OCI-M2 (cell line): Measurements from ENCODE around the gene RAPGEF2.
A peak's percentile ranks its signal among the peaks of the same experiment; 100 is the strongest.

Experiments used
- DNase-seq: peaks from one replicate; lab custom pipeline; 2025; ENCODE audit not compliant: unreplicated experiment; lab: John Stamatoyannopoulos, UW

RAPGEF2 gene

DNA sequence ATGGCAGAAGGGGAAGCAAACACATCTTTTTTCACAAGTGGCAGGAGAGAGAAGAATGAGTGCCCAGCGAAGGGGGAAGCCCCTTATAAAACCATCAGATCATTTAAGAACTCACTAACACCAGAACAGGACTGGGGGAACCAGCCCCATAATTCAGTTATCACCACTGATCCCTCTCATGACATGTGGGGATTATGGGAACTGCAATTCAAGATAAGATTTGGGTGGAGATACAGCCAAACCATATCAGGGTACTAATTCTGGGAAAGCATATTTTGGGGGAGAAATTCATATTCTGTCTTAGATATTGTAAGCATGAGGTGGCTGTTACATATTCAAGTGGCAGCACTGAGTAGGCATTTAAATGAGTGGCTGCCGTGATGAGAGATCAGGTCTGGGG is 87.8 kb downstream of the RAPGEF2 start:
- no peak for DNase-seq

DNA sequence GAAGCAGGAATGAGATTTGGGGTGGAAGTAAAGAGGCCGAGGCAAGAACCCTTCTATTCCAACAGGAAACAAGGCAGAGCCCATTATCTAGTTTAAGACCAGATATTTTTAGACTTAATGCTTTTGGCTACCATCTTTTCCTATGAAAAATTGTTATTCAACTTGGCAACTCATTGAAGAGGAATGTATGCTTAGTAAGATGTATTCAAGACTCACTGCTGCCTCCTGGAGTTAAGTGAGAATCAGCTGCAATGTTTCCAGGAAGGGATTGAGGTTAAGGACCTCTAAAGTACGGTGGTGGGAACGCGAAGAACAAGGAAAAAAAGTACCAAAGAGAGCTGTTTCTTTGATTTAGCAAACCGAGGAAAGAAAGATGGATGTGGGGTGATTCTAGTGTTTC is 89.1 kb downstream of the RAPGEF2 start:
- DNase-seq = no peak

DNA sequence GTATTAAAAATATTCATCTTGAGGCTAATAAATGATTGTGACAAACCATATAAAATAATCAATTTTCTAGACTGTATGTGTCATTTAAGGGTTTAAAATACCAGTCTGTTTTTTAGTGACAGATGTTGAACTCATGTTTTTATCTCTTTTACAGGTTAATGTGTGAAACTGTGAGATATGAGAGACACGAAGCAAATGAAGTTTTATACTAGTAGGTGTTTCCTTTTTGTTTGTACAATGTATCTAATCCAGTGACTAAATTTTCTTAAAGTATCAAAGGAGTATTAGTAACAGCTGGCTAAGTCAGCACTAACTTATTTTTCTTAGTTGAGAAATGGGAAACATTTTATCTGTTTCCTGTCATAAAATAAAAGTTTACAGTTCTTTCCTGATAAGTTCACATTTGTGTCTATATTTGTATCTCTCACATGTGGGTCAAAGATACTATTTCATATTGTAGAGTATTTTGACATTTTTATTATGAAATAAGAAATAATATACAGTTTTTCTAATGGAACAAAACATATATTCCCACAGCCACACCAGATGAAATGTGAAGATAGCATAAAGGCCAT is 90.3 kb downstream of the RAPGEF2 start:
- no peak for DNase-seq

DNA sequence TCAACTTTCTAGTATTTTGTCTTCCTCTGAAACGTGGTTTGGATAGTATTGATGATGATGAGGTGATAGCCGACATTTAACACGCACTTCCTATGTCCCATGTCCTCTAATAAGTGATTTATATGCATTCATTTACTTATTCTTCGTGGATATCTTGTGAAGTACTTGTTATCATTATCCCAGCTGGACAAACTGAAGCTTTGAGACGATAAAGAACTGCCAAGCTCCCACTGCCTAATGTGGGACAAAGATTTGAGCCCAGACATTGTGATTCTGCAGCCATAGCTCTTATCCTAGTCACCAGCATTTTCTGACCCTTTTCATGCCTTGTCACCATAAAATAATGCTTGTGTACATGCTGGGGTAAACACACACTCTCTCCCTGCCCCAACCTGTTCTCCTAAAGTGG is 92.5 kb downstream of the RAPGEF2 start:
- peak; percentile 25 for DNase-seq

DNA sequence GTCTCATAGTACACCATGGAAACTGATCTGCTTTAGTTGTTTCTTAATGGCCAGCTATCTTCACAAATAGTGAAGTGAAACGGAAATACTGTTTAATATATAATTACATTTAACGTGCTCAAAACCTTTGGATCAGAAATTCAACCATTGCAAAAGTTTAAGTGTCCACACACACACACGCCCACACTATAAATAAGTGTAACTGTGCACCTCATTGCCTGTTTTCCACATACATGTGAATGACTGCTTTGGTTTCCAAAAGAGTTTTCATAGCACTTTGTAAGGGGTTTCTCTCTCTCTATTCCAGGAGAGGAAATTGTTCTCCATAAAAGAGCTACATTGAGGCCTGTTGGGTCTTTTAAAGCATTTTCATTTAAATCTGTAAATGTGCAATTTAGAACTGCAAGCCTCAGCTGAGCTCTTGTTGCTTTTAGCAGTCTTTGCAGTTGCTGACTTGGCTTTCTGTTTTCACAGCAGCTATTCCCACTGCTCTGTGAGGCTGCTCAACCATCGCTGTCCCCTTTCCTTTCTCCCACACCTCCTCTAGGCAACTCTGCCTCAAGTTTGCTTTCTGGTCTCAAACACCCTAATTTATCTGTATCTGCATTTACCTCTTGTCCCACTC is 94.5 kb downstream of the RAPGEF2 start:
- DNase-seq = no peak

DNA sequence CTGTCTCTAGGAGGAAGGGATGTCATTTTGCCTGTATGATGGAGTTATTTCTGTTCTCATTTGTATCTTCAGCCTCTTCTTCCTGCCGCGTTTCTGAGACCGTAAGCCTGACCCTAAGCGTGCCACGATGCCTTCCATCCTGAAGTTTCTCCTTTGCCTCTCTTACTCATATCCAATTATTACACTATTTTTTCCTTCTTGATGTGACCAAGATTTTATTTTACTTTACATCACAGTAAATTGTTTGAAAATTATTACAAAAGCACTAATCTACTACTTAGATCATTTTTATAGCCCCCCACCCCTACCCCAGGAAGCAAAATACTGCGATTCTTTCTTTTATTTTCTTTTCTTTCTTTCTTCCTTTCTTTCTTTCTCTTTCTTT is 95.0 kb downstream of the RAPGEF2 start:
- DNase-seq = no peak

DNA sequence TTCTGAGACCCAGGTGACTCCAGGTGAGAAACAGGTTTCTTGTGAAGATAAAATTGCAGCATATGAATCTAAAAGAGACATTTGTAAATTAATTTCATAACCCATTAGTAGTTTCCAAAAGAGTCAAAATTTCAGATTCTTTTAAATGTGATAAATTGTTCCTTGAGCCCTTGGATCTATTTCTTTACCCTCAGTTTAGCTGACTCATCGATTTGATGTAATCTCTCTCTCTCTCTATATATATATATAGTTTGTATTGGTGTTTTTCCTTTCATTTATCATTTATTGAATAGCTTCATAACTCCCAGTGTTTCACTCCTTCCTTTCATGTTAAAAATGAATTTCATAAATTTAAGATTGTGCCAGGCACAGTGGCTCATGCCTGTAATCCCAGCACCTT is 96.9 kb downstream of the RAPGEF2 start:
- no peak for DNase-seq

DNA sequence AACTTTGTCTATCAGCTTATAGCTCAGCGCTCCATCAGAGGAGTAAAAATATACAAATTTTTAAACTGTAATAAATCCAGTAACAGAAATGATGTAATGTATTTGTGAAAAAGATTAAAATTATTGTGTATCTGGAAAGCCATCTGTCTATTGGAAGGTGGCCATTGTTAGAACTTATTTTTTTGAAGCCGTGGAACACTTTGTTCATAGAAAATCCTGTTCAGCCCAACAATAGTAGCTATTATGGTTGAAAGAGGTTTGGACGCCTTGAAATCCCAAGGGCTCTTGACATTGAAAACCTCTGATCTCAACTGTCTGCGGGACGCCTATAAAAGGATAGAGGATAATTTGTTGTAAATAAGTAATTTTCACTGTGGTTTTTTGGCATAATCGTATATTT is 98.3 kb downstream of the RAPGEF2 start:
- DNase-seq = no peak

DNA sequence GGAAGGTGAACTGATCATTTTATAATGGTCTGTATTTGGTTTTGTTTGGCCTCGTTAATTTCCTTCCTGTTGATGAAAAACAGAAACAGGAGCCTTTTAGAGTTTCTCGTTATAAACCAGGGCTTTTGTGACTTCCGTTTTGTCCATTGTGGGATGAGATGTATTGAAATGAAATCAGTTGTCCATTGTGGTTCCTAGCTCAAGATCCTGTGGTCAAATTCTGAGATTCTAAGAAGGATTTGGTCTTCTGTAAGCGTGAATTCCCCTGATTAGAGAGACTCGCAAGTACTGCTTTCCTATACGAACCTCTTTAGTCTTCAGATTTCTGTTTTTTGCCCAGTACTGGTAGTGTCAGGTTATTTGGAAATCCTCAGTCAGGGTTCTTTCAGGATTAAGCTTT is 101.7 kb downstream of the RAPGEF2 start:
- no peak for DNase-seq

DNA sequence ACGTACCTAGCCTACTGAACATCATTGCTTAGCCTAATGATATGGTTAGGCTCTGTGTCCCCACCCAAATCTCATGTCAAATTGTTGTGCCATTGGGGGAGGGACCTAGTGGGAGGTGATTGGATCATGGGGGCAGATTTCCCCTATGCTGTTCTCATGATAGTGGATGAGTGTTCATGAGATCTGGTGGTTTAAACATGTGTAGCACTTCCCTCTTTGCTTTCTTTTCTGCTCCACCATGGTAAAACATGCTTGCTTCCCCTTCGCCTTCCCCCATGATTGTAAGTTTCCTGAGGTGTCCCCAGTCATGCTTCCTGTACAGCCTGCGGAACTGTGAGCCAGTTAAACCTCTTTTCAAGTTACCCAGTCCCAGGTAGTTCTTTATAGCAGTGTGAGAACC is 102.6 kb downstream of the RAPGEF2 start:
- DNase-seq = no peak

DNA sequence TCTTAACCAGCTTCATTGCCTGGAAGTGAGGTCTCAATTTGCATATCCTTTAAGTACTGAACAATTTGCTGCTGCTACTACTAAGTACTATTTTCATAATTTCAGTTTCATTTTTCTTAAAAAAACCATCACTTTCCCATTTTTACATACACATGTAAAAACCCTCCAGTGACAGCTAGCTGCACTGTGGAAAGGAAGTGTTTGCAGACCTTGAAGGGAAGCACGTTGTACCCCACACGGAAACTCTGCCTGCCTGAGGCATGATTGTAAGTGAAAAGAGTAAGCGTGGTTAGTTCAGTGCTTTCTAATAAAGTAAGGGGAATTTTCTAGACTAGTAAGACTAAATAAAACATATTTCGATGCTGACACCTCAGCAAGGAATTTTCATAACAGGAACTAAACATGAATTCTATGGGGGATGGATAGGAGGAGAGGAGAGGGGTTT is 103.6 kb downstream of the RAPGEF2 start:
- no peak for DNase-seq

DNA sequence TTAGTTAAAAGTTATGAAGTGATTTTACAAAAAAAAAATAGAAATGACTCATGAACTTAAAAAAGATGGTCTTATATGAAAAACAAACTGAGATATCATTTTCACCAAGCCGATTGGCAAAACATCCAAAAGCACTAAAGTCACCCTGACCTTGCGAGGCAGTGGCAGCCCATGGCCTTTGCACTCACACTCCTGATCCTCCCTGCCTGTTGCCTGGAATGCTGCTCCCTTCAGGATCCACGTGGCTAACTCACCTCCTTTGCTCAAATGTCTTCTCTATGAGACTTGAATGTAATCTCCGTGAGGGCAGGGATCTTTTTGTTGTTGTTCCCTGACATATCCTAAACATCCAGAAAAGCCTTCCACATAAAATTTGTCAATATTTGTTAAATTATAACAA is 106.4 kb downstream of the RAPGEF2 start:
- DNase-seq = no peak

DNA sequence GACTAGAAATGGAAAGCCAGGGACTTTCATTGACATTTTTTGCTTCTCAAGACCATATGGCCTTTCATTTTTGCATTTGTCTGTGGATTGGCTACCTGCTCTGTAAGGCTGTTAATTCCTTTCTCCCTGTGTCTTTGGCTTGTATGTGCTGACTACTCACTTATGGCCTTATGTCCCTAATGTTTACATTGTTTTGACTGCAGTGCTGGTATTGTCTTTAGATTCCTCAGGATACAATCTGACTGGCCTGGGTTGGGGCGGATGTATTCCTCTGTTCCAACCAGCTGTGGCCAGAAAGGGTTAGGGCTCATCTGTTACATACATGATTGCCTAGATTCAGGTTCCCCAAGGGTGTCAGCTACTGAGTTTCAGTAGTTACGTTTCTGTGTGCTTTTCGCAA is 108.1 kb downstream of the RAPGEF2 start:
- DNase-seq = no peak

DNA sequence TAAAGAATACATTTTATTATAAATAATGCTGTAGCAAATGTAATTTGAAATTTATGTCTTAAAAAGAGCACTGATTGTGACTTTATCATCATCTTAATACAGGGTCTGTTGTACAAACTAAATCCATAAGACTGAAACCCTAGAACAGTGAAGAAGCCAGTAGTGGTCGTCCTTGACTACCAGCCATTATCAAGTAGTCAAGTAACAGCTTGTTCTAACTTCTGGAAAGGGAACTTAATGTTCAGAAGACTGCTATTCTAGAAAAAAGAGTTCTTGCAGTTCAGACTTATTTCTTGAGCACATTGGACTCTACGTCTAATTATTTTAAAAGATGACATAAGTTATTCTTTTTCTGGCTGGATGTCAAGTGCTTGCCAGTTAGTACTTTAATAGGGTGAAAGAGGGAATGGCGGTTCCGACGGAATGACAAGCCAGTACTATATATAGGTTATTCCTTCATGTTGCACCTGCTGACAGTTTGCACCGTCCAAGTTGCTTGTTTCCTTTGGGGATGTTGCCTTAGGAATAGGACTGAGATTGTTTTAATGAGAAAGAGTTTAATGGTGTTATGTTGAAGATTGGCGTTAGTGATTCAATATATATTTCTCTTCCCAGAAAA is 109.9 kb downstream of the RAPGEF2 start:
- no peak for DNase-seq

DNA sequence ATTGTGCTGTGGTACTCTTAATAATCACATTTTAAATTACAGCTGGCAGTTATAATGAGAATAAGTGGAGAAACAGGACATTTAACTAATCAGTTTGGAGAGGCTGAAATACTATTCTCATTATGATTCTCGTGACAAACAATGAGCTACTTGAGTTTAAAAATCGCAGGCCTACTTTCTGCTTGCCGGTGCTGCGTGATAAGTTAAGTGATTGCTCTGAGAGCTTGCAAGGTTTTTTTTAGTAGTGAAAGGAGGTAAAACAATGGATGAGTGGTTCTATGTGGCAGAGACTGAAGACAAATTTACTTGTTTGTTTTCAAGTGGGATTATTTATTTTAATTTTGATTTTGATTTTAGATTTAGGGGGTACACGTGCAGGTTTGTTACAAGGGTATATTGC is 114.0 kb downstream of the RAPGEF2 start:
- no peak for DNase-seq

DNA sequence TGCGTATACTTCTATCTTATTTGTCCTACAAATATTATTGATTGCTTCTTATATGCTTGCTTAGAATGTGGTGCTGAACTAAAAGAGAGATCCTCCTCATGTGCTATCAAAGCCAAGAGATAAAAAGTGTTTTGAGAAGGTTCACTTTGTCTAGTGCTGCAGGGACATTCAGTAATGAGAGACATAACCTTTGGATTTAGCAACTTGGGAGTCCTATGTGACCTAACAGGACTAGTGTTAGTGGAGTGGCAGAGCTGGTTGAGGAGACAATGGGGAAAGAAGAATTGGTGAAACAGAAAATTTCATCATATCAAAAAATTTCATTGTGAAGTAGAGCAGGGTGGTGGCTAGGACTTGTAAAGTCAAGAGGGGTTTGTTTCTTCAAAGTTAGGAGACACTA is 117.0 kb downstream of the RAPGEF2 start:
- DNase-seq = no peak

DNA sequence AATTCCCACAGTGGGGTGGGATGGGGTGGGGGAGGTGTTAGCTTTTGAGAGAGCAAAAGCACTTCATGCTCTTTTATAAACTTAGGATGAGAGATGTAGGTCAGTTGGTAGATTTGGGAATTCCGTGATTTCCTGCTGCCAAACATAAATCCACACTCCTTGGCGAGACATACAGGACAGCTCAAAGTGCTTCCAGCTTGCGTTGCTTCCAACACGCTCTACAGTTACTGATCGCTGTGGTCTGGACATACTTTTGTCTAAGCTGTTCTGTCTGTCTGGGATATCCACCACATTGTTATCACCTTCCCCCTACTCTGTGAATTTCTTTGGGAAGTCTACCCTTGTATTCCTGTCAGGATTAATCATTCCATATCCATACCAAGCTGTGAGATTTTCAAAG is 117.5 kb downstream of the RAPGEF2 start:
- DNase-seq = no peak

DNA sequence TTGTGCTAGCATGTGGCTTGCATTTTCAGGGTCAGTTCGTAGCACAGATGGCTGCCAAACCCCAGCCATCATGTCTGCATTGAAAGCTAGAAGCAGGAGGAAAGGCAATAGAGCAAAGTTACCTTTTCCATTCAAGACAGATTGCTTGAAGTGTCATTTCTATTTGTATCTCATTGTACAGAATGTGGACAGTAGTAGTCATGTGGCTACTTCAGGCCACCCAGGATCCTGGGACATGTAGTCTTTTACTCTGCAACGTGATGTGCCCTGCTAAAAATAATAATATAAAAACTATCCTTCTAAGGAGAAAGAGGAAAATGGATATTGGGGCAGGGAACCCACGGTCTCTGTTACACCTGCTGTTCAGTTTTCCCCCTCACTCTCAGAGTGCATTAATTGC is 118.4 kb downstream of the RAPGEF2 start:
- DNase-seq = no peak

DNA sequence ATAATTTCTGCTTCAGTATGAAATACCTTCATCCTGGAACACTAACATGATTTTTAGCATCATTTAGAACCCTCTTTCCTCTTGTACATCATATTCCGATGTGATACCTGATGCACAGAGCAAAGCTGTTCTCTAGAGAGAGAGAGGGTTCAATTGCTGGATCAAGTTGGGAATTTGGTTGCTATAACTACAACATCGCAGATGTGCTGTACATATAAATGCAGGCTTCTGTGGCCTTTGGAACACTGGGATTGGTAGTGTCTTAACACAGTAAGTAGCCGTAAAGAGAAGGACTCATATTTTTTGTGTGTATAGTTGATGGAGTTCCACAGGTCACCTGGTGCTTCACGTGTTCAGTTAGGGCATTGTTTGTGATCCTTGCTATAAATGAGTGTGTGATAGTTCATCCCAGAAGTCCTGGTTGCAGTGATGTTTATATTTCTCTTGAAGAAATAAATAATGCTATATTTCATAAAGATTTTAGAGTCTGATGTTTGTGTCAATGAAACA is 119.2 kb downstream of the RAPGEF2 start:
- no peak for DNase-seq

DNA sequence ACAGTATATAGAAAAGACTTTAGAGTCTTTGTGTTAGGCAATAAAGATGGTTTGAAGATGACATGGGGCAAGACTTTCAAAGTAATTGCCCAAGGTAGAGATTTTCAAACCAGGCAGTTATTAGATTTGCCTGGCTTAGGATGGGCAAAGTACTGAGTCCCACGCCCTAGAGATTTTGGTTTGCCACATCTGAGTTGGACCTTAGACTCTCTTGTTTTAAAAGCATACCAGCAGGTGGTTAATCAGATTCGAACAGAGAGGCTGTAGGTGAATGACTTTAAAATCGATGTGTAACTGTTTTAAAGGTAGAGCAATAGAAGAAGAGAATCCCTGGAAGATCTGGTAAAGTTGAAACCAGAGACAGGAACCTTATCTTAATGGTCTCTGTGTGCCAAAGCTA is 121.5 kb downstream of the RAPGEF2 start:
- no peak for DNase-seq

DNA sequence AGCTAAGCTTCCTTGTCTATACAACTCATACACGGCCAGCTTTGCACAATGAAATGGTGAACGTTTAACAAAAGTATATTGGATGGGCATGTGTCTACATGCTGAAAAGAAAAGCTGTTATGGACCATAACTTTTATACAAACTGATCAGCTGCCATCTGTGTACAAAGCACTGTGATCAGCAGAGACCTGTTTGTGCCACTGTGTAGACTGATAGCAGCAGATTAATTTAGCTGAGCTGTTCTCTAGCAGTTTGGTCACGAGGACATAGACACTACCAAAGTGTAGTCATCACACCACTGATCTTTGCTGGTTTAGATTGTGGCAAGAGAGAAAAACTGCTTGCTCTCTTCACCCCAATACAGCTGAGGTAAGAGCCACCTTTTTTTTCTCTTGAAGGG is 124.5 kb downstream of the RAPGEF2 start:
- no peak for DNase-seq

DNA sequence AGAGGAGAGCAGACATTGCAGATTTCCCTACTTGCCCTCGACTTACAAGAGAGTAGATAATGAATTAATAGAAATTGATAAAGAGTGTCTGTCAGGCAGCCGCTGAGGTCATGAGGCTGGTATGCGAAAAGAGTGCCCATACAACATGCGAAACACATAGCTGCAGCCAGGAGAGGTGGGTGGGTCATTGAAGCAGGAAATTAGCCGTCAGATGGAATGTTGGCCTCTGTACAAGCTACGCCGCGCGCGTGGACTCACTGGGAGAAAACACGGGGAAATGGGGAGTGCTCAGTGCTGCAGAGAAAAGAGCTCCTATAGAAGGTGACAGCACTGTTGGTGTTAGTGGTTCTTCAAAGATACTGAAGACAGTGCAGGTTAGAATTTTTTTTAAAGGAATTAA is 125.1 kb downstream of the RAPGEF2 start:
- DNase-seq = no peak

DNA sequence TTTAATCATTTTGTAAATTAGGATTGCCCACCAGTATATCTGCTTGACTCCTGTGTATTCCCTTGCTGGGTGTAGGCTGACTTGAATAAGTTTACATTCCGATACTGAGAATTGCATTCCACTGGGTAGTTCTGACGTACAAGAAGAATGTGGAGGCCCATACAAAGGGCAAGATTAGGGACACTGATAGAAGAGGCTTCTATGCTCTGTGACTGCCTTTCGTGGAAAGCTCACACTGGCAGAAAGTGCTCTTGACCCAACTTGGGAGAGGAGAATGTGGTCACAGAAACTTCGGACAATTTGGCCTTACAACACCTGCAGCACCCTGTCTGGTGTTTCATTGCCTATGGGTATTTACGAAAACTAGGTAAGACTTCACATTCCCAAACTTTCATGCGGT is 126.3 kb downstream of the RAPGEF2 start:
- no peak for DNase-seq
